HepG2 (cell line): ENCODE data around the gene DCC.

Source experiments
- ATF7 ChIP-seq, 2 experiments: fragments of 450-650 bp in 1 of 2; sonication (generic) in 1 of 2; formaldehyde crosslinking in 1 of 2; IDR thresholded peaks; 2 replicates each; pipeline versions ENCODE4 v1.4.0 to v1.6.1; 2016 to 2020; ENCODE audit warnings: antibody characterized with exemption in 1 of 2, mild to moderate bottlenecking in 1 of 2, missing genetic modification reagents in 1 of 2
- CBFB ChIP-seq: sonication (generic); formaldehyde crosslinking; IDR thresholded peaks from 2 replicates; pipeline ENCODE4 v1.4.0; 2020; ENCODE audit warnings: missing genetic modification reagents
- CTCF ChIP-seq: sonication (generic); formaldehyde crosslinking; IDR thresholded peaks from 2 replicates; pipeline ENCODE4 v1.5.0; 2020; ENCODE audit warnings: mild to moderate bottlenecking, missing genetic modification reagents, moderate library complexity
- IRF1 ChIP-seq: sonication (generic); formaldehyde crosslinking; IDR thresholded peaks from 2 replicates; pipeline ENCODE4 v1.4.0; 2020; ENCODE audit warnings: low read depth, mild to moderate bottlenecking, missing genetic modification reagents
- KLF13 ChIP-seq: sonication (generic); formaldehyde crosslinking; IDR thresholded peaks from 2 replicates; pipeline ENCODE4 v1.4.0; 2020; ENCODE audit warnings: mild to moderate bottlenecking, missing genetic modification reagents
- MAFK ChIP-seq, 2 experiments: IDR thresholded peaks in 1 of 2; conservative IDR thresholded peaks in 1 of 2; 2 replicates each; pipeline ENCODE4 v1.6.1; 2011; ENCODE audit warnings: improper control_type of control experiment in 2 of 2, low read length in 2 of 2
- PAF1 ChIP-seq: IDR thresholded peaks from 2 replicates; pipeline ENCODE4 v1.6.1; 2016; ENCODE audit warnings: missing genetic modification reagents, missing compliant biosample characterization
- PHF21A ChIP-seq: sonication (generic); formaldehyde crosslinking; IDR thresholded peaks from 2 replicates; pipeline ENCODE4 v1.5.0; 2020; ENCODE audit warnings: mild to moderate bottlenecking, missing genetic modification reagents
- POLR2A ChIP-seq, 2 experiments: IDR thresholded peaks; 2 replicates each; pipeline ENCODE4 v1.6.1; 2011; ENCODE audit warnings: low read depth in 2 of 2, low read length in 2 of 2, mild to moderate bottlenecking in 1 of 2, moderate library complexity in 1 of 2; ENCODE audit not compliant: insufficient read depth in 1 of 2
- SMARCC2 ChIP-seq: fragments of 450-650 bp; IDR thresholded peaks from 2 replicates; pipeline ENCODE4 v1.6.1; 2017; ENCODE audit warnings: antibody characterized with exemption, mild to moderate bottlenecking
- SP1 ChIP-seq, 2 experiments: fragments of 450-650 bp in 1 of 2; sonication (generic) in 1 of 2; formaldehyde crosslinking in 1 of 2; IDR thresholded peaks; 2 replicates each; pipeline versions ENCODE4 v1.4.0 to v1.6.1; 2016 to 2020; ENCODE audit warnings: missing genetic modification reagents in 1 of 2
- ZNF121 ChIP-seq: sonication (generic); formaldehyde crosslinking; IDR thresholded peaks from 2 replicates; pipeline ENCODE4 v1.5.0; 2020; ENCODE audit warnings: mild to moderate bottlenecking, missing genetic modification reagents
- ZNF33A ChIP-seq: sonication (generic); formaldehyde crosslinking; IDR thresholded peaks from 2 replicates; pipeline ENCODE4 v1.5.1; 2020; ENCODE audit warnings: missing genetic modification reagents, mild to moderate bottlenecking, moderate library complexity, borderline replicate concordance
- ZNF839 ChIP-seq: sonication (generic); formaldehyde crosslinking; IDR thresholded peaks from 2 replicates; pipeline ENCODE4 v1.4.0; 2020; ENCODE audit warnings: missing genetic modification reagents, mild to moderate bottlenecking, borderline replicate concordance

- TF ChIP-seq CBFB (no peak), IRF1 (CRISPR knock-in tag) (no peak), CTCF (no peak), SP1 (IDR thresholded peaks at IDR 0.05) (no peak), SP1 (CRISPR knock-in tag; IDR thresholded peaks at IDR 0.05) (no peak), POLR2A (IDR thresholded peaks at IDR 0.05; ENCODE audit: insufficient read depth in 1 of 2, low read depth in 2 of 2, low read length in 2 of 2) (no peak), SMARCC2 (no peak), KLF13 (no peak), ZNF839 (CRISPR knock-in tag) (no peak), ZNF33A (no peak), PAF1 (no peak), MAFK (conservative IDR thresholded peaks at IDR 0.05 in 1 of 2, IDR thresholded peaks at IDR 0.05 in 1 of 2; ENCODE audit: low read length in 2 of 2) (no peak), PHF21A (CRISPR knock-in tag) (no peak), ATF7 (IDR thresholded peaks at IDR 0.05) (no peak), ATF7 (CRISPR knock-in tag; IDR thresholded peaks at IDR 0.05) (no peak), ZNF121 (CRISPR knock-in tag) (no peak)
Measured at GRCh38 chr18:52620926-52621439, 281.0 kb downstream of the DCC start.
